ENCODE results near the gene TSPYL2. TPM values are rescaled to one million over a fixed set of nuclear protein-coding genes. Genes with fewer than 3 reads are reported as not detected.

The TSPYL2 gene
- total RNA-seq (2014; rRNA removed; shearing (Covaris generic)) = 9.3 and 11.8 TPM in 2 replicates

DNA sequence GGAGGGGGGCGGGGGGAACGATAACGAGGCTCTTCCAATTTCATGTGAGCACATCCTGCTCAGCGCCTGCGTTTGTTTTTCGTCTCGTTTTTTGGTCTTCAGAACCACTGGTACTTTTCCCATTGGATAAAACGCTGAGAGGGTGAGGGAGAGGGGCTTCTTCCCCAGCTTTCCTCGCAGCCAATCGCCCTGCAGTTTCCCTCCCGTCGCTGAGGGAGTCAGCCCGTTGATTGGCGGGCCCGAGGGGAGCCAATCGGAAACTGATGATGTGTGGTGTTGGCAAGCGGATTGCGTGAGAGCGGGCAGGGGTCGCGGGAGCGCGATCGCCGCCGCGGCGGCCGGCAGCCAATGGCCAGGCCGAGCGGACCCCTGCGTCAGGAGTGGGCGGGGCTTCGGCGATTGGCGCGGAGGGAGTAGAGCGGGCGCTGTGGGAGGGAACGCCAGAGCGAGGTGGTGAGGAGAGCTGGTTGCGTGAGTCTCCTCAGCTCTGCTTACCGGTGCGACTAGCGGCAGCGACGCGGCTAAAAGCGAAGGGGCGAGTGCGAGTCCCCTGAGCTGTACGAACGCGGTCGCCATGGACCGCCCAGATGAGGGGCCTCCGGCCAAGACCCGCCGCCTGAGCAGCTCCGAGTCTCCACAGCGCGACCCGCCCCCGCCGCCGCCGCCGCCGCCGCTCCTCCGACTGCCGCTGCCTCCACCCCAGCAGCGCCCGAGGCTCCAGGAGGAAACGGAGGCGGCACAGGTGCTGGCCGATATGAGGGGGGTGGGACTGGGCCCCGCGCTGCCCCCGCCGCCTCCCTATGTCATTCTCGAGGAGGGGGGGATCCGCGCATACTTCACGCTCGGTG is at the start of gene TSPYL2:
Gene TSPYL2 (plus strand): TSS at position 443 of the 848 bp plus-strand sequence. CDS start 132 bp downstream, at position 575.
- Histone ChIP-seq H3K9me3 (replicated peaks) (no peaks in the 10 kb centered on the region), H3K4me1 (no peaks in the 10 kb centered on the region), H3K36me3 (no peaks in the 10 kb centered on the region), H3K4me3 (peak within 1 kb of the TSS; percentile 85), H3K27ac (peak within 1 kb of the TSS; percentile 48; the same call in 1 of the 2 replicates), H3K27me3 (no peaks in the 10 kb centered on the region)
- DNase-seq = peak; percentile 90 to 91

GRCh38 chrX:53036149-53036548 is 46.0 kb upstream of the TSPYL2 start:
- no peaks in the 10 kb centered on the region for H3K36me3 ChIP-seq
- H3K27ac ChIP-seq = no peak overlapping the region
- no peaks in the 10 kb centered on the region for H3K27me3 ChIP-seq
- H3K4me3 ChIP-seq = no peak overlapping the region
- H3K9me3 ChIP-seq (replicated peaks) = no peaks in the 10 kb centered on the region
- DNase-seq = no peak
- H3K4me1 ChIP-seq = no peaks in the 10 kb centered on the region

GRCh38 chrX:53039236-53039635 is 42.9 kb upstream of the TSPYL2 start:
- Histone ChIP-seq H3K9me3 (replicated peaks) (no peaks in the 10 kb centered on the region), H3K4me1 (no peaks in the 10 kb centered on the region), H3K27me3 (no peaks in the 10 kb centered on the region), H3K27ac (no peak overlapping the region), H3K4me3 (no peak overlapping the region), H3K36me3 (no peaks in the 10 kb centered on the region)
- DNase-seq = no peak

DNA sequence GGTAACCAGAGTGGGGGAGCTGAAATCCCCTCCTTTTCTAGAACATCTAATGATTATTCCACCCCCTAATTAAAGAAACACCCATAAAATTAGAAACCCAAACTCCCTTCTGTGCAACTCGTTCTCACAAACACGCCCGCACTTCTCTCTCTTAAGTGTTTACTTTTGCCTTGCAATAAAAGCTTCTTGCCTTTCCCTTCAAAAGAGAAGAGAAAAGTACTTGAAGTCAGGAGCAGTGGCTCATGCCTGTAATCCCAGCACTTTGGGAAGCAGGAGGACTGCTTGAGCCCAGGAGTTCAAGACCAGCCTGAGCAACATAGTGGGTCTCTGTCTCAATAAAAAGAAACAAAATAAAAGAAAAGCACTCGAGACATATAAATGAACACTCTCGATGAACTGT is 37.2 kb upstream of the TSPYL2 start:
- H3K9me3 ChIP-seq (replicated peaks) = no peaks in the 10 kb centered on the region
- H3K27me3 ChIP-seq = no peaks in the 10 kb centered on the region
- no peak overlapping the region for H3K27ac ChIP-seq
- H3K36me3 ChIP-seq = no peaks in the 10 kb centered on the region
- no peak overlapping the region for H3K4me3 ChIP-seq
- DNase-seq = no peak
- 0 out of 2 replicates have a peak, but pooled peaks cover 2% of the 10 kb centered on the region for H3K4me1 ChIP-seq

GRCh38 chrX:53047228-53047627 is 34.9 kb upstream of the TSPYL2 start:
- H3K27ac ChIP-seq = no peak overlapping the region
- no peaks in the 10 kb centered on the region for H3K36me3 ChIP-seq
- H3K27me3 ChIP-seq = no peaks in the 10 kb centered on the region
- no peaks in the 10 kb centered on the region for H3K9me3 ChIP-seq (replicated peaks)
- 0 out of 2 replicates have a peak, but pooled peaks cover 2% of the 10 kb centered on the region for H3K4me1 ChIP-seq
- DNase-seq = peak; percentile 8 to 43
- no peak overlapping the region for H3K4me3 ChIP-seq

DNA sequence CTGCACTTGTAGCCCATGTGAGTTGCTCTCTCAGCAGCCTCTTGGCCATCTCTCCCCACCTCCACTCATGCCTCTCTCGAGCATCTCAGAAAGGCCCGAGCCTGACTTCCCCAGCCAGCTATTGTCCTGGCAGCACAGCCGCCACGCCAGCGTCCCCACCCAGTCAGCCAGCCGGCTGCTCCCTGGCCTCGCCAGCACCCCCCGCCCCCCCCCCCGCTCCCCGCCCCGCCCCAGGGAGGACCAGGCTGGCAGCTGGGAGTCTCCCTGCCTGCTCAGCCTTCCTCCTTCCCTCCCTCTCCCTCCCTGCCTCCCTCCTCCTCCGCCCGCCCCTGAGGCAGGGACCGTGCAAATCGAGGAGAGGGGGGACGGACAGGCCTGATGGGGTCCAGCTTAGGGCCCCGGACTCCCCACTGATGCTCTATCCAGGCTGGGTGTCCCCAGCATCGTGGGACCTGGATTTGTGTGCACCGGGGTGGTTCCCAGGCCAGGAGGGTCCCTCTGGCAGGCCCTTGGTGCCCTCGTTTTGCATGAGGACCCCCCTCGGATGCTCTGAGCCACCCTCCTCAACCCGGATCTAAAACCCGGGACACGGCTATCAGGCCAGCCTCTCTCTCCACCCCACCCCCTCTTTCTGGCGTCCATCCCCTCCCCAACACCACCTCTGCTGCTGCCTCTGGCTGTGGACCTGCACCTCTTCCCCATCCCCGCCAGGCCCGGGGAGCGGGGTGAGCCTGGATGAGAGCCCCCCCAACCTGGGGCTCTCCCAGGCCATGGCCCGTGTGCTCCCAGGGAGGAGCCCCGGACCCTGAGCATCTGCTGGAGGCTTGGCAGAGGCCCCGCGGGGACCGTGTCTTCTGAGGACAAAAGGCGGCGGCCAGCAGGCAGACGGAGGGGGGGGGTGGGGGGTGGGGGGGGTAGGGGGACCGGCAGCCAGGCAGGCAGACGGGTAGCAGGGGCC is 33.7 kb upstream of the TSPYL2 start, which contains the start of gene GPR173:
Gene GPR173 (plus strand): TSS at position 621 of the 958 bp plus-strand sequence. CDS start 27,833 bp downstream, outside the sequence.
- H3K27ac ChIP-seq = peak within 1 kb of the TSS; percentile 93
- no peaks in the 10 kb centered on the region for H3K27me3 ChIP-seq
- 0 out of 2 replicates have a peak, but pooled peaks cover 2% of the 10 kb centered on the region for H3K4me1 ChIP-seq
- no peaks in the 10 kb centered on the region for H3K9me3 ChIP-seq (replicated peaks)
- no peaks in the 10 kb centered on the region for H3K36me3 ChIP-seq
- peak within 1 kb of the TSS; percentile 75 for H3K4me3 ChIP-seq
- peak; percentile 74 for DNase-seq

- peak overlapping the region; percentile 75 for H3K4me3 ChIP-seq
- H3K4me1 ChIP-seq = 0 out of 2 replicates have a peak, but pooled peaks cover 2% of the 10 kb centered on the region
- DNase-seq = no peak
Observed at GRCh38 chrX:53049127-53049517, 33.0 kb upstream of the TSPYL2 start.

GRCh38 chrX:53050841-53051240 is 31.3 kb upstream of the TSPYL2 start:
- Histone ChIP-seq H3K4me3 (no peak overlapping the region), H3K9me3 (replicated peaks) (no peaks in the 10 kb centered on the region), H3K27me3 (no peaks in the 10 kb centered on the region), H3K4me1 (0 out of 2 replicates have a peak, but pooled peaks cover 2% of the 10 kb centered on the region), H3K36me3 (no peaks in the 10 kb centered on the region), H3K27ac (no peak overlapping the region)
- no peak for DNase-seq

More at GRCh38 chrX:53049127-53049517, 33.0 kb upstream of the TSPYL2 start:
- Histone ChIP-seq H3K36me3 (no peaks in the 10 kb centered on the region), H3K9me3 (replicated peaks) (no peaks in the 10 kb centered on the region), H3K27ac (no peak overlapping the region), H3K27me3 (no peaks in the 10 kb centered on the region)

GRCh38 chrX:53055244-53055849 is 26.8 kb upstream of the TSPYL2 start:
- Histone ChIP-seq H3K27me3 (no peaks in the 10 kb centered on the region), H3K4me1 (no peaks in the 10 kb centered on the region), H3K27ac (no peak overlapping the region), H3K4me3 (no peak overlapping the region), H3K36me3 (no peaks in the 10 kb centered on the region), H3K9me3 (replicated peaks) (no peaks in the 10 kb centered on the region)
- DNase-seq = no peak

- Histone ChIP-seq H3K36me3 (no peaks in the 10 kb centered on the region), H3K27ac (no peak overlapping the region), H3K27me3 (no peaks in the 10 kb centered on the region), H3K9me3 (replicated peaks) (no peaks in the 10 kb centered on the region), H3K4me3 (no peak overlapping the region), H3K4me1 (no peaks in the 10 kb centered on the region)
- DNase-seq = no peak
Observed at GRCh38 chrX:53056292-53056691, 25.9 kb upstream of the TSPYL2 start.

DNA sequence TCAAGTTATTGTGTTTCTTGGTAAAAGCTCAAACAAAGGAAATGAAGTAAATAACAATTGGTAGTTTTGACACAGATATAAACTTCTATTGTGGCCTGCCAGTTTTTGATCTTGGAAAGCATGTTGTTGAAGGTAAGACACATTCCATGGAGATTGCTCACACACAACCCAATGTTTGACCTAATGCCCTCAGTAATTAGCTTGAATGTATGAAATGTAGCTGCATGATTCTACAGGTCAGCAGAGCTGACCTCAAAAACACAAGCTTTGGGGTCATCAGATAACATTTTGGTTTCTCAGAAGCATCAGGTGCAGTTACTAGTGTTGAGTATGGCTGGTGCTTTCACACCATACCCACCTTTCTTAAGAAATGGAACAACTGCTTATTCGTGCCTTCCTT is 17.1 kb upstream of the TSPYL2 start:
- H3K36me3 ChIP-seq = no peaks in the 10 kb centered on the region
- DNase-seq = no peak
- no peak overlapping the region for H3K4me3 ChIP-seq
- H3K27me3 ChIP-seq = no peaks in the 10 kb centered on the region
- no peaks in the 10 kb centered on the region for H3K4me1 ChIP-seq
- no peak overlapping the region for H3K27ac ChIP-seq
- no peaks in the 10 kb centered on the region for H3K9me3 ChIP-seq (replicated peaks)

DNA sequence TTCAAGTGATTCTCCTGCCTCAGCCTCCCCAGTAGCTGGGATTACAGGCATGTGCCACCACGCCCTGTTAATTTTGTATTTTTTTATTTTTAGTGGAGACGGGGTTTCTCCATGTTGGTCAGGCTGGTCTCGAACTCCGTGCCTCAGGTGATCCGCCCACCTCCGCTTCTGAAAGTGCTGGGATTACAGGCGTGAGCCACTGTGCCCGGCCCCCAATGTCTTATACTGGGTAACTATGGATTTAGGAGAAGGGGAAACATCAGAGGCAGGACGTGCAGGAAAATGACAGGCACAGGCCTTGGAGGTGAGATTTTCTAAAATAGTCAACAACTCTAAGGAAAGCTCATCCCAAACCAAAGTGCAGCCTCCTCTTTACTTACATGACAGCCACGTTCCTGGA is 11.1 kb upstream of the TSPYL2 start:
- no peak overlapping the region for H3K4me3 ChIP-seq
- no peaks in the 10 kb centered on the region for H3K4me1 ChIP-seq
- no peaks in the 10 kb centered on the region for H3K27me3 ChIP-seq
- no peak overlapping the region for H3K27ac ChIP-seq
- DNase-seq = no peak
- no peaks in the 10 kb centered on the region for H3K36me3 ChIP-seq
- no peaks in the 10 kb centered on the region for H3K9me3 ChIP-seq (replicated peaks)

- Histone ChIP-seq H3K4me1 (no peaks in the 10 kb centered on the region), H3K27me3 (no peaks in the 10 kb centered on the region), H3K9me3 (replicated peaks) (no peaks in the 10 kb centered on the region), H3K36me3 (no peaks in the 10 kb centered on the region), H3K27ac (no peak overlapping the region), H3K4me3 (no peak overlapping the region)
- peak; percentile 39 to 62 for DNase-seq
Observed at GRCh38 chrX:53071604-53072417, 10.4 kb upstream of the TSPYL2 start.

Measured in SJCRH30 (cell line).